H9 (cell line): ENCODE results near the gene VIPR1. TPM values are rescaled to one million over a fixed set of nuclear protein-coding genes. Genes with fewer than 3 reads are reported as not detected.

Experiments
- DNase-seq: peaks from one replicate; pipeline ENCODE4 v3.0.0-alpha.2; 2017
- H2AFZ ChIP-seq: one replicate; pipeline ENCODE4 v1.6.1; 2013; ENCODE audit warnings: mild to moderate bottlenecking, low read length, control low read depth, moderate library complexity
- H2AK5ac ChIP-seq: 2 replicates; pipeline ENCODE4 v1.6.1; 2013; ENCODE audit warnings: low read length, control low read depth, mixed read lengths; ENCODE audit not compliant: insufficient read length
- H2BK120ac ChIP-seq: one replicate; pipeline ENCODE4 v1.6.1; 2013; ENCODE audit warnings: low read depth, mild to moderate bottlenecking, low read length, control low read depth, inconsistent platforms; ENCODE audit not compliant: poor library complexity, severe bottlenecking
- H2BK12ac ChIP-seq: 2 replicates; pipeline ENCODE4 v1.6.1; 2013; ENCODE audit warnings: low read length, control low read depth, mixed read lengths, low read depth; ENCODE audit not compliant: insufficient read length
- H2BK15ac ChIP-seq: 2 replicates; pipeline ENCODE4 v1.6.1; 2013; ENCODE audit warnings: low read depth, low read length, control low read depth
- H2BK20ac ChIP-seq: one replicate; pipeline ENCODE4 v1.6.1; 2013; ENCODE audit warnings: low read depth, mild to moderate bottlenecking, low read length, control low read depth, inconsistent platforms; ENCODE audit not compliant: poor library complexity, severe bottlenecking
- H2BK5ac ChIP-seq: 2 replicates; pipeline ENCODE4 v1.6.1; 2013; ENCODE audit warnings: low read length, control low read depth, mixed read lengths; ENCODE audit not compliant: insufficient read length
- H3K14ac ChIP-seq: 2 replicates; pipeline ENCODE4 v1.6.1; 2013; ENCODE audit warnings: low read length, control low read depth; ENCODE audit not compliant: insufficient read depth
- H3K18ac ChIP-seq: 2 replicates; pipeline ENCODE4 v1.6.1; 2013; ENCODE audit warnings: low read depth, mild to moderate bottlenecking, mixed read lengths, low read length, control low read depth; ENCODE audit not compliant: insufficient read length
- H3K23ac ChIP-seq: 2 replicates; pipeline ENCODE4 v1.6.1; 2013; ENCODE audit warnings: low read length, control low read depth, mixed read lengths, low read depth; ENCODE audit not compliant: insufficient read length
- H3K23me2 ChIP-seq: 2 replicates; pipeline ENCODE4 v1.6.1; 2013; ENCODE audit warnings: low read depth, mild to moderate bottlenecking, mixed read lengths, low read length, control low read depth; ENCODE audit not compliant: insufficient read length, poor library complexity, severe bottlenecking
- H3K27ac ChIP-seq: 2 replicates; pipeline ENCODE4 v1.5.1; 2013; ENCODE audit warnings: low read length, control low read depth, mixed read lengths, low read depth; ENCODE audit not compliant: insufficient read length
- H3K27me3 ChIP-seq: 2 replicates; pipeline ENCODE4 v1.6.1; 2013; ENCODE audit warnings: low read length, control low read depth, inconsistent platforms; ENCODE audit not compliant: insufficient read depth
- H3K4ac ChIP-seq: 2 replicates; pipeline ENCODE4 v1.6.1; 2013; ENCODE audit warnings: low read depth, mild to moderate bottlenecking, control low read depth, inconsistent platforms, low read length, moderate library complexity
- H3K4me1 ChIP-seq: 2 replicates; pipeline ENCODE4 v1.6.1; 2013; ENCODE audit warnings: low read length, control low read depth, inconsistent platforms; ENCODE audit not compliant: insufficient read depth
- H3K4me2 ChIP-seq: 2 replicates; pipeline ENCODE4 v1.6.1; 2013; ENCODE audit warnings: low read length, control low read depth, mixed read lengths; ENCODE audit not compliant: insufficient read length, insufficient read depth
- H3K56ac ChIP-seq: 2 replicates; pipeline ENCODE4 v1.6.1; 2013; ENCODE audit warnings: low read depth, mild to moderate bottlenecking, mixed read lengths, low read length, control low read depth; ENCODE audit not compliant: insufficient read length
- H3K79me1 ChIP-seq: 2 replicates; pipeline ENCODE4 v1.6.1; 2013; ENCODE audit warnings: low read depth, mild to moderate bottlenecking, moderate library complexity, low read length, control low read depth, inconsistent platforms; ENCODE audit not compliant: insufficient read depth, poor library complexity, severe bottlenecking
- H3K79me2 ChIP-seq: 2 replicates; pipeline ENCODE4 v1.6.1; 2013; ENCODE audit warnings: low read length, control low read depth, inconsistent platforms; ENCODE audit not compliant: insufficient read depth
- H3K9ac ChIP-seq: 2 replicates; pipeline ENCODE4 v1.6.1; 2013; ENCODE audit warnings: low read length, control low read depth, mixed read lengths; ENCODE audit not compliant: insufficient read length; ENCODE audit errors: extremely low read depth
- H3K9me3 ChIP-seq: one replicate; pipeline ENCODE4 v1.6.1; 2013; ENCODE audit warnings: low read depth, low read length, inconsistent platforms; ENCODE audit not compliant: control insufficient read depth
- H3T11ph ChIP-seq: one replicate; pipeline ENCODE4 v1.6.1; 2013; ENCODE audit warnings: mild to moderate bottlenecking, low read length, control low read depth, inconsistent platforms
- H4K20me1 ChIP-seq: one replicate; pipeline ENCODE4 v1.6.1; 2013; ENCODE audit not compliant: control insufficient read depth, insufficient read length, insufficient read depth
- H4K5ac ChIP-seq: 2 replicates; pipeline ENCODE4 v1.6.1; 2013; ENCODE audit warnings: low read depth, mild to moderate bottlenecking, mixed read lengths, low read length, control low read depth; ENCODE audit not compliant: insufficient read length
- H4K8ac ChIP-seq: replicated peaks from 2 replicates; pipeline ENCODE4 v1.6.1; 2013; ENCODE audit warnings: low read length, control low read depth, mixed read lengths, low read depth; ENCODE audit not compliant: insufficient read length
- H4K91ac ChIP-seq: 2 replicates; pipeline ENCODE4 v1.6.1; 2013; ENCODE audit warnings: low read depth, mild to moderate bottlenecking, moderate library complexity, mixed read lengths, low read length, control low read depth; ENCODE audit not compliant: insufficient read length
- H3K27ac Mint-ChIP-seq, 3 experiments: 2 replicates in 2 of 3; 3 replicates in 1 of 3; pipeline ENCODE4 v1.8.0; 2020 to 2021; ENCODE audit warnings: mixed read lengths in 3 of 3, mild to moderate bottlenecking in 1 of 3, moderate library complexity in 1 of 3
- H3K27me3 Mint-ChIP-seq: 2 replicates; pipeline ENCODE4 v1.8.0; 2021; ENCODE audit warnings: low read depth, mild to moderate bottlenecking, moderate library complexity, mixed read lengths
- H3K36me3 Mint-ChIP-seq, 3 experiments: 2 replicates in 2 of 3; 3 replicates in 1 of 3; pipeline ENCODE4 v1.8.0; 2020 to 2021; ENCODE audit warnings: low read depth in 3 of 3, mixed read lengths in 3 of 3; ENCODE audit not compliant: insufficient read depth in 1 of 3
- H3K4me1 Mint-ChIP-seq, 2 experiments: 2 replicates each; pipeline ENCODE4 v1.8.0; 2020; ENCODE audit warnings: mixed read lengths in 2 of 2
- H3K4me3 Mint-ChIP-seq, 2 experiments: 2 replicates in 1 of 2; 3 replicates in 1 of 2; pipeline ENCODE4 v1.8.0; 2020 to 2021; ENCODE audit warnings: mild to moderate bottlenecking in 2 of 2, mixed read lengths in 2 of 2, moderate library complexity in 1 of 2
- H3K9me3 Mint-ChIP-seq, 2 experiments: 2 replicates in 1 of 2; 3 replicates in 1 of 2; pipeline ENCODE4 v1.8.0; 2020; ENCODE audit warnings: mild to moderate bottlenecking in 2 of 2, mixed read lengths in 2 of 2, moderate library complexity in 1 of 2
- WGBS: extraction: QIAGEN DNeasy Blood & Tissue Kit; methylation state at CpG from one replicate; pipeline ENCODE4 v1.1.7; 2013; ENCODE audit warnings: missing lambda C conversion rate, low lambda C conversion rate, mixed read lengths; ENCODE audit not compliant: insufficient read length; ENCODE audit errors: extremely low coverage; 5-methylcytosine and 5-hydroxymethylcytosine counted together
- total RNA-seq: library from RNA; stranded (reverse); gene quantifications from 2 replicates; pipeline ENCODE4 v1.2.1, GENCODE V29; 2021
- TF ChIP-seq, protein P1 (sequence below): fragments of 200-600 bp; sonication (generic); conservative IDR thresholded peaks from 3 replicates; pipeline ENCODE4 v1.8.0; 2021; ENCODE audit warnings: antibody characterized with exemption, mild to moderate bottlenecking

VIPR1 gene
- total RNA-seq, 1 experiment from 2014 or later = 6.5 TPM

DNA sequence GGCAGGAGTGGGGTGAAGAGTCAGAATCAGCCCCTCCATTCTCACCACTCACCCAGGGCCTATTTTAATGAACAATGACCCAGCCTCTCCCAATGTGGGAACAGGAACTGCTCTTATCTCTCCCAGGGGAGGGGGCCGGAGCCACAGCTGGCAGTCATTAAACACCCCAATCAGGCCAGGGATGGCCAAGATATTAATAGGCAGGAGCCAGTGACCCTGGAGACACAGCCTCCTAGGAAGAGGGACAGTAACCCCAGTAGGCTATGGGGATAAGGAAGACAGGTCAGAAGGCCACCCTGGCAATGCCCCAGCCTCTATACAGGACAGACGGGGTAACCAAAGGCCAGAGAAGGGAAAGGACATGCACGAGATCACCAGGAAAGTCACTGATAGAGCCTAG lies 38.6 kb downstream of the VIPR1 start:
- Mint-ChIP-seq H3K9me3 (no peaks in the 10 kb centered on the region), H3K36me3 (no peaks in the 10 kb centered on the region), H3K27ac (no peak overlapping the region), H3K4me1 (peaks cover 10 to 11% of the 10 kb centered on the region in 2 experiments), H3K27me3 (peaks cover 2% of the 10 kb centered on the region), H3K4me3 (no peak overlapping the region)
- Histone ChIP-seq H3K9me3 (no peaks in the 10 kb centered on the region), H2BK5ac (no peak overlapping the region), H2AFZ (no peak overlapping the region), H2AK5ac (no peak overlapping the region), H4K8ac (no peak overlapping the region), H3T11ph (no peak overlapping the region), H2BK12ac (no peak overlapping the region), H3K4ac (no peak overlapping the region), H3K79me2 (no peaks in the 10 kb centered on the region), H3K14ac (no peak overlapping the region), H3K23ac (no peak overlapping the region), H3K27me3 (no peaks in the 10 kb centered on the region), H2BK20ac (no peak overlapping the region), H2BK120ac (no peak overlapping the region), H3K23me2 (no peaks in the 10 kb centered on the region), H3K27ac (no peak overlapping the region), H3K18ac (no peak overlapping the region), H3K4me1 (no peaks in the 10 kb centered on the region), H3K56ac (no peak overlapping the region), H2BK15ac (no peak overlapping the region), H4K91ac (no peak overlapping the region), H3K9ac (no peak overlapping the region), H3K79me1 (no peaks in the 10 kb centered on the region), H4K5ac (no peak overlapping the region), H4K20me1 (no peaks in the 10 kb centered on the region), H3K4me2 (no peak overlapping the region)
- DNase-seq = no peak
- TF ChIP-seq, protein P1, sequence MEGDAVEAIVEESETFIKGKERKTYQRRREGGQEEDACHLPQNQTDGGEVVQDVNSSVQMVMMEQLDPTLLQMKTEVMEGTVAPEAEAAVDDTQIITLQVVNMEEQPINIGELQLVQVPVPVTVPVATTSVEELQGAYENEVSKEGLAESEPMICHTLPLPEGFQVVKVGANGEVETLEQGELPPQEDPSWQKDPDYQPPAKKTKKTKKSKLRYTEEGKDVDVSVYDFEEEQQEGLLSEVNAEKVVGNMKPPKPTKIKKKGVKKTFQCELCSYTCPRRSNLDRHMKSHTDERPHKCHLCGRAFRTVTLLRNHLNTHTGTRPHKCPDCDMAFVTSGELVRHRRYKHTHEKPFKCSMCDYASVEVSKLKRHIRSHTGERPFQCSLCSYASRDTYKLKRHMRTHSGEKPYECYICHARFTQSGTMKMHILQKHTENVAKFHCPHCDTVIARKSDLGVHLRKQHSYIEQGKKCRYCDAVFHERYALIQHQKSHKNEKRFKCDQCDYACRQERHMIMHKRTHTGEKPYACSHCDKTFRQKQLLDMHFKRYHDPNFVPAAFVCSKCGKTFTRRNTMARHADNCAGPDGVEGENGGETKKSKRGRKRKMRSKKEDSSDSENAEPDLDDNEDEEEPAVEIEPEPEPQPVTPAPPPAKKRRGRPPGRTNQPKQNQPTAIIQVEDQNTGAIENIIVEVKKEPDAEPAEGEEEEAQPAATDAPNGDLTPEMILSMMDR = no peak
- no CpG with 5 or more reads among the region's 3 CpGs for WGBS
